Measurements from ENCODE around the gene IL1RL2. TPM values are rescaled to one million over a fixed set of nuclear protein-coding genes. Genes with fewer than 3 reads are reported as not detected.

IL1RL2 gene
- total RNA-seq = not detected in 2 replicates

GRCh38 chr2:102186791-102187495 is at the start of gene IL1RL2:
TSS of gene IL1RL2 (plus strand) at chr2:102187023. CDS start at chr2:102187868, 845 bp downstream.

GRCh38 chr2:102141970-102142828 is 44.6 kb upstream of the IL1RL2 start, which contains the start of gene IL1R1:
TSS of gene IL1R1 (plus strand) at chr2:102142746. CDS start at chr2:102157725, 14,979 bp downstream.

Other genes starting within 250 kb of the IL1RL2 start
- not detected in 2 replicates for gene IL1R2, start 195.1 kb upstream of the IL1RL2 start, total RNA-seq
- 2.0 and 4.2 TPM in 2 replicates for gene IL1R1, start 44.3 kb upstream of the IL1RL2 start, total RNA-seq
- gene IL1RL1, start 124.5 kb downstream of the IL1RL2 start, total RNA-seq = 11.1 and 31.0 TPM in 2 replicates
- 1.6 and 3.4 TPM in 2 replicates for gene IL18R1, start 168.8 kb downstream of the IL1RL2 start, total RNA-seq
- gene IL18RAP, start 236.1 kb downstream of the IL1RL2 start, total RNA-seq = not detected in 2 replicates

Measured in vein endothelial cell (primary cell).